Activated CD4-positive, alpha-beta T cell treated with anti-CD3 and anti-CD28 coated beads, Interleukin-2, amount 10 ng/mL, durations not matched to agents 24 days and 14 days (primary cell): ENCODE measurements around the gene FRMD4B. TPM values are rescaled to one million over a fixed set of nuclear protein-coding genes. Genes with fewer than 3 reads are reported as not detected.

Experiments
- DNase-seq: peaks from one replicate; pipeline ENCODE4 v3.0.0; 2022
- H3K27ac Mint-ChIP-seq: one replicate; pipeline ENCODE4 v1.8.0; 2022; ENCODE audit warnings: mild to moderate bottlenecking, mixed read lengths
- H3K27me3 Mint-ChIP-seq: one replicate; pipeline ENCODE4 v1.8.0; 2022; ENCODE audit warnings: mixed read lengths
- H3K36me3 Mint-ChIP-seq: one replicate; pipeline ENCODE4 v1.8.0; 2022; ENCODE audit warnings: low read depth, mild to moderate bottlenecking, mixed read lengths
- H3K4me1 Mint-ChIP-seq: one replicate; pipeline ENCODE4 v1.8.0; 2021; ENCODE audit warnings: mixed read lengths
- H3K4me3 Mint-ChIP-seq: one replicate; pipeline ENCODE4 v1.8.0; 2022; ENCODE audit warnings: mild to moderate bottlenecking, moderate library complexity, mixed read lengths
- H3K9me3 Mint-ChIP-seq: one replicate; pipeline ENCODE4 v1.8.0; 2021; ENCODE audit warnings: mixed read lengths
- intact Hi-C: fragments of 100-400 bp; cut with micrococcal nuclease; formaldehyde crosslinking; loops from one replicate; pipeline ENCODE4 v1.15.1; 2023
- total RNA-seq: library from RNA; stranded (reverse); gene quantifications from 2 replicates; pipeline ENCODE4 v1.2.3, GENCODE V29; 2022

FRMD4B gene
- 59.1 and 60.9 TPM in 2 replicates for total RNA-seq

- Mint-ChIP-seq H3K4me1 (peaks cover 17% of the 10 kb centered on the region), H3K27me3 (peaks cover 70% of the 10 kb centered on the region), H3K36me3 (no peaks in the 10 kb centered on the region), H3K4me3 (peak within 1 kb of the TSS; percentile 81), H3K27ac (peak within 1 kb of the TSS; percentile 15), H3K9me3 (no peaks in the 10 kb centered on the region)
- intact Hi-C loops, result loop anchor here (1.0 to 5.0 kb wide), 2 partner anchors 51 to 59 kb away; no protein-coding TSS in a partner anchor
- peak; percentile 82 for DNase-seq
Observed at GRCh38 chr3:69385723-69386555, at the start of gene FRMD4B. Gene FRMD4B (minus strand): TSS chr3:69386088. CDS start chr3:69385989, 99 bp downstream.

- Mint-ChIP-seq H3K4me1 (peaks cover 40% of the 10 kb centered on the region), H3K9me3 (no peaks in the 10 kb centered on the region), H3K36me3 (no peaks in the 10 kb centered on the region), H3K4me3 (no peak overlapping the region), H3K27ac (peak overlapping the region; percentile 76), H3K27me3 (peaks cover 3% of the 10 kb centered on the region)
- intact Hi-C loops, result loop anchor here (2.0 to 10.0 kb wide), 2 partner anchors 231 to 351 kb away; no protein-coding TSS in a partner anchor
- DNase-seq, result no peak
Observed at GRCh38 chr3:69433969-69434325, 48.1 kb upstream of the FRMD4B start.

GRCh38 chr3:69433121-69433968 lies 47.5 kb upstream of the FRMD4B start:
- no peaks in the 10 kb centered on the region for H3K36me3 Mint-ChIP-seq
- H3K27me3 Mint-ChIP-seq, result peaks cover 3% of the 10 kb centered on the region
- intact Hi-C loops, result loop anchor here (10.0 kb wide), 1 partner anchor 231 kb away; no protein-coding TSS in a partner anchor
- peaks cover 39% of the 10 kb centered on the region for H3K4me1 Mint-ChIP-seq
- peak overlapping the region; percentile 76 for H3K27ac Mint-ChIP-seq
- H3K9me3 Mint-ChIP-seq, result no peaks in the 10 kb centered on the region
- no peak for DNase-seq
- H3K4me3 Mint-ChIP-seq, result no peak overlapping the region

GRCh38 chr3:69428657-69429255 lies 42.9 kb upstream of the FRMD4B start:
- peak overlapping the region; percentile 4 for H3K27ac Mint-ChIP-seq
- no peak overlapping the region for H3K4me3 Mint-ChIP-seq
- H3K4me1 Mint-ChIP-seq, result peaks cover 16% of the 10 kb centered on the region
- H3K36me3 Mint-ChIP-seq, result no peaks in the 10 kb centered on the region
- H3K9me3 Mint-ChIP-seq, result no peaks in the 10 kb centered on the region
- no peak for DNase-seq
- H3K27me3 Mint-ChIP-seq, result peaks cover 6% of the 10 kb centered on the region
- intact Hi-C loops, result loop anchor here (10.0 kb wide), 1 partner anchor 1774 kb away; the partner anchor contains the start of gene SUCLG2

- Mint-ChIP-seq H3K27ac (no peak overlapping the region), H3K9me3 (no peaks in the 10 kb centered on the region), H3K27me3 (peaks cover 3% of the 10 kb centered on the region), H3K4me3 (no peak overlapping the region), H3K4me1 (peaks cover 5% of the 10 kb centered on the region), H3K36me3 (no peaks in the 10 kb centered on the region)
- DNase-seq, result no peak
- intact Hi-C loops, result loop anchor here (10.0 kb wide), 1 partner anchor 1772 kb away; the partner anchor contains the start of gene SUCLG2
Observed at GRCh38 chr3:69426967-69427304, 41.0 kb upstream of the FRMD4B start.

- H3K9me3 Mint-ChIP-seq, result no peaks in the 10 kb centered on the region
- no peaks in the 10 kb centered on the region for H3K36me3 Mint-ChIP-seq
- intact Hi-C loops, result loop anchor here (10.0 kb wide), 1 partner anchor 1772 kb away; the partner anchor contains the start of gene SUCLG2
- H3K27me3 Mint-ChIP-seq, result peaks cover 3% of the 10 kb centered on the region
- DNase-seq, result no peak
- H3K4me1 Mint-ChIP-seq, result peaks cover 5% of the 10 kb centered on the region
- H3K27ac Mint-ChIP-seq, result no peak overlapping the region
- no peak overlapping the region for H3K4me3 Mint-ChIP-seq
Observed at GRCh38 chr3:69426291-69426966, 40.5 kb upstream of the FRMD4B start.

- no peak overlapping the region for H3K27ac Mint-ChIP-seq
Observed at GRCh38 chr3:69425249-69425648, 39.4 kb upstream of the FRMD4B start.

GRCh38 chr3:69423463-69424155 lies 37.7 kb upstream of the FRMD4B start:
- intact Hi-C loops, result loop anchor here (10.0 kb wide), 1 partner anchor 1769 kb away; the partner anchor contains the start of gene SUCLG2
- no peak overlapping the region for H3K4me3 Mint-ChIP-seq
- peaks cover 3% of the 10 kb centered on the region for H3K27me3 Mint-ChIP-seq
- peaks cover 3% of the 10 kb centered on the region for H3K4me1 Mint-ChIP-seq
- DNase-seq, result no peak
- no peaks in the 10 kb centered on the region for H3K9me3 Mint-ChIP-seq
- H3K27ac Mint-ChIP-seq, result no peak overlapping the region
- no peaks in the 10 kb centered on the region for H3K36me3 Mint-ChIP-seq

More at GRCh38 chr3:69425249-69425648, 39.4 kb upstream of the FRMD4B start:
- Mint-ChIP-seq H3K36me3 (no peaks in the 10 kb centered on the region), H3K27me3 (peaks cover 3% of the 10 kb centered on the region), H3K4me3 (no peak overlapping the region), H3K9me3 (no peaks in the 10 kb centered on the region), H3K4me1 (peaks cover 5% of the 10 kb centered on the region)
- intact Hi-C loops, result loop anchor here (1.0 to 10.0 kb wide), 3 partner anchors 10 to 1770 kb away; partner anchors contain the start of gene SUCLG2
- peak; percentile 79 for DNase-seq

GRCh38 chr3:69422751-69423150 lies 36.9 kb upstream of the FRMD4B start:
- H3K4me3 Mint-ChIP-seq, result no peak overlapping the region
- peaks cover 4% of the 10 kb centered on the region for H3K4me1 Mint-ChIP-seq
- peaks cover 3% of the 10 kb centered on the region for H3K27me3 Mint-ChIP-seq
- no peaks in the 10 kb centered on the region for H3K9me3 Mint-ChIP-seq
- DNase-seq, result no peak
- H3K27ac Mint-ChIP-seq, result no peak overlapping the region
- H3K36me3 Mint-ChIP-seq, result no peaks in the 10 kb centered on the region
- intact Hi-C loops, result loop anchor here (10.0 kb wide), 1 partner anchor 1768 kb away; the partner anchor contains the start of gene SUCLG2

GRCh38 chr3:69420781-69421520 lies 35.1 kb upstream of the FRMD4B start:
- Mint-ChIP-seq H3K27me3 (peaks cover 3% of the 10 kb centered on the region), H3K9me3 (peaks cover 6% of the 10 kb centered on the region), H3K36me3 (no peaks in the 10 kb centered on the region), H3K4me3 (no peak overlapping the region), H3K4me1 (peaks cover 4% of the 10 kb centered on the region), H3K27ac (no peak overlapping the region)
- intact Hi-C loops, result loop anchor here (10.0 kb wide), 1 partner anchor 1766 kb away; the partner anchor contains the start of gene SUCLG2
- no peak for DNase-seq

GRCh38 chr3:69419276-69419675 lies 33.4 kb upstream of the FRMD4B start:
- intact Hi-C loops, result no loop called here

GRCh38 chr3:69417541-69418078 lies 31.7 kb upstream of the FRMD4B start:
- no peak overlapping the region for H3K4me3 Mint-ChIP-seq
- no peak for DNase-seq
- intact Hi-C loops, result no loop called here
- peaks cover 6% of the 10 kb centered on the region for H3K9me3 Mint-ChIP-seq
- no peaks in the 10 kb centered on the region for H3K36me3 Mint-ChIP-seq
- peaks cover 8% of the 10 kb centered on the region for H3K27me3 Mint-ChIP-seq
- peaks cover 5% of the 10 kb centered on the region for H3K4me1 Mint-ChIP-seq
- no peak overlapping the region for H3K27ac Mint-ChIP-seq

More at GRCh38 chr3:69419276-69419675, 33.4 kb upstream of the FRMD4B start:
- Mint-ChIP-seq H3K27me3 (peaks cover 2% of the 10 kb centered on the region), H3K36me3 (no peaks in the 10 kb centered on the region), H3K4me1 (peaks cover 2% of the 10 kb centered on the region), H3K27ac (no peak overlapping the region), H3K4me3 (no peak overlapping the region), H3K9me3 (peaks cover 6% of the 10 kb centered on the region)
- DNase-seq, result no peak
